G401 (cell line): ENCODE measurements around the gene COQ4. TPM values are rescaled to one million over a fixed set of nuclear protein-coding genes. Genes with fewer than 3 reads are reported as not detected.

ENCODE experiments used
- DNase-seq: peaks from one replicate; pipeline ENCODE4 v3.0.0-alpha.2; 2015; ENCODE audit warnings: low spot score
- in situ Hi-C: cut with HindIII; loops from 2 replicates; pipeline ENCODE4 v1.10.0; 2016; ENCODE audit warnings: low sequenced_read_pairs, mixed read lengths
- total RNA-seq: library from RNA; depleted of rRNA; stranded (reverse); fragments of >200 nt; shearing (Covaris generic); gene quantifications from 2 replicates; pipeline ENCODE4 v1.2.3, GENCODE V29; 2014

COQ4 gene
- total RNA-seq, 1 experiment from 2014 or later: 44.3 TPM

DNA sequence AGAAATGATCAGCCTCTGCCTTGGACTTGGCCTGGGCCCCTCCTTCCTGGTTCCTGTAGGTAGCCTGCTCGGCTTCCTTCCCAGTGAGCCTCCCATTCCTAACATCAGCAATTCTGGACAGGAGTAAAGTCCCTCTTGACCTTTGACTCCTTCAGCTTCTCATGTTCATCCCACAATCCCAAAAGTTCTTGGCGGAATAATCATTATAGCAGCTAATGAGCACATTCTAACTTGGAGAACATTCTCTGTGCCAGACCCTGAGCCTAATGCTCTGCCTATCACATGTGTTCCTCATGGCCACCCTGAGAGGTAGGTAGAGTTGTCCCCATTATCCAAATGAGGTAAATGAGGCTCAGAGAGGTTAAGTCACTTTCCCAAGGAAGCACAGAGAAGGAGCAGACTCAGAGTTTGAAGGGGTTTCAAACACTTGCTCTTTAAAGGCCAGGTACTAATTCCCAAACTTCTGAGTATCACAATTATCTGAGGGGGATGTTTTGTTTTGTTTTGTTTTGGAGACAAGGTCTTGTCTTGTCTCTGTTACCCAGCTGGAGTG lies 25.3 kb upstream of the COQ4 start:
- in situ Hi-C loops: no loop called here
- DNase-seq: no peak

DNA sequence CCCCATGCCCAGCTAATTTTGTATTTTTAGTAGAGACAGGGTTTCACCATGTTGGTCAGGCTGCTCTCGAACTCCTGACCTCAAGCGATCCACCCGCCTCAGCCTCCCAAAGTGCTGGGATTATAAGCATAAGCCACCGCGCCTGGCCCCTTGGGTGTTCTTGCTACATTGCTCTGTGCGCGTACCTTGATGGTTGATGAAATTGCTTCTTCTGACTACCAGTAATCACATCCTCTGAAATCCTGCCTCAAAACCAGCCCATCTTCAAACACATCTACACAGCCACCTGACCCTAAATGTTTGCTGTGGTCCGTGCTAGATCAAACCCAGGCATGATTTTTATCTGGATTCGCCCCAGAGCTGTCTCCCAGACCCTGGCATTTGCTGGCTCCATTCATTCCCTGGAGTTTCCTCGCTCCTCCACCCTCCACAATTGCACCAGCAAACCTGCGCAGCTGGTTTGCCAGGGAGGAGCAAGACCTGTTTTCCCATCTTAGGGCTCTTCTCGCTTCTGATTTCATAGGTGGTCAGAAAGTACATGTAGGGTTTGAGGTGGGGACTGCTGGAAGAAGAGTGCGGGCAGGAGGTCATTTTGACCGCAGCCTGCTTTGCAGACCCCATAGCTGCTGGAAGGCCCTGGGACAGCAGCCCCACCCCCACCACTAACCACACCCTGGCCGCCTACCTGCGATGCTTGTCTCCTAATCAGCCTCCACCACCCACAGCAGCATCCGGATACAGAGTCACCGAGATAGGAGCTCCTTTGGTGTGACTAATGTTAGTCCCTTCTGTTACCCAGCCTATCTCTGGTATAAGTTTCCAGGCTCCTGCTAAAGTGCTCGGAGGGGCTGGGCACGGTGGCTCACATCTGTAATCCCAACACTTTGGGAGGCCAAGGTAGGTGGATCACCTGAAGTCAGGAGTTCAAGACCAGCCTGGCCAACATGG lies 23.8 kb upstream of the COQ4 start:
- no peak for DNase-seq
- in situ Hi-C loops: no loop called here

DNA sequence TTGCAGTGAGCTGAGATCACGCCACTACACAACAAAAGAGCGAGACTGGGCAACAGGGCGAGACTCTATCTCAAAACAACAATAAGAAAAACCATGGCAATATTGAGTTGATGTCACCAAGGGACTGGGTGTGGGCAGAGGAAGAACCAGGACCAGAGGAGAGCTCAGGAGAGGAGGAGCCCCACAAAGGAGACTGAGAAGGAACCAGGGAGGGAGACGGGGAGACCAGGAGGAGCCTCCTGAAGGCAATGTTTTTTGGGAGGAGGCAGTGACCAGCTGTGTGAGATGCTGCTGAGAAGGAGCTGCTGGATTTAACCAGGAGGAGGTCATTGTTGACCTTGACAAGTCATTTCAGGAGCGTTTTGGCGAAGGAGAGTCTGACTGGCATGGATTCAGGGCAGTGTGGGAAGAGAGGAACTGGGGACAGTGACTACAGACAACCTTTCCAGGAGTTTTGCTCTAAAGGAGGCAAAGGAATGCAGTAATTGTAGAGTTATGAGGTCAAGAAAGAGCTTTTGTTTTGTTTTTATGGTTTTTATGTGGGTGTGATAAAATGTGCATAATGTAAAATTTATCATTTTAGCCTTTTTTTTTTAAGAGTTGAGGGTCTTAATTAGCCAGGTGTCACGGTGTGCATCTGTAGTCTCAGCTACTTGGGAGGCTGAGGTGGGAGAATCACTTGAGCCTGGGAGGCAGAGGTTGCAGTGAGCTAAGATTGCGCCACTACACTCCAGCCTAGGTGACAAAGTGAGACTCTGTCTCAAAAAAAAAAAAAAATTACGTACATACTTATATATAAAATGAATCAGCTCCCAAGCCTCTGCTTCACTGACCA lies 18.3 kb upstream of the COQ4 start:
- in situ Hi-C loops: no loop called here
- DNase-seq: no peak

DNA sequence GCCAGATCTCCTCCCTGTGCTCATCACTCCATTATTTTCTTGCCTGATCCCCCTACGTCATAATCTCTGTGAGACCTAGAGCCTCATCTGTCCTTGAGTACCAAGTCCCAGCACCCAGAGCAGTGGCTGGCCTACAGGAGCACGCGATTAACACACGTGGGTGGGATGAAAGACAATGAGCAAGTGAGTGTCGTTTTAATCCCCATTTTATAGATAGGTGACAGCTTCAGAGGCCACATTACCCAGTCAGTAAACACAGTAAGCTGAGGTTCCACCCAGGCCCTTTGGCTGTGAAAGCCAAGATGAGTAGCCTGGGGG lies 17.7 kb upstream of the COQ4 start:
- in situ Hi-C loops: no loop called here
- DNase-seq: no peak

DNA sequence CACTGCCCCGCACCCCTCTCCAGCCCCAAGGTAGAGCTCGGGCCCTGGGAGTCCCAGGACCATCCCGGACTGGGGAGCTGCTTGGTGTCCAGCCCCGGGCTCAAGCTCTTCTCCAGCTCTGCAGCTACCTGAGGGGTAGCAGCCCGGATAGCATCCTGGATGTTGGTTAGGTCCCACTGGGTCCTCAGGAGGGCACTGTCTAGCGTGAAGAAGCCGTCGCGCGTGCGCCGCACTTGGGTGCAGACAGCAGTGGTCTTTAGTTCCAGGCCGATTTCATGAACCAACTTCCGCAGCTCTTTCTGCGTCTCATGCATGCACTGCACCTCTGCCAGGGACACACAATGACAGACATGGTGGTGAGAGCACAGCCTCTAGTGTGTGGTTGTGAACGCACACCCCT lies 13.1 kb upstream of the COQ4 start:
- no peak for DNase-seq
- in situ Hi-C loops: no loop called here

DNA sequence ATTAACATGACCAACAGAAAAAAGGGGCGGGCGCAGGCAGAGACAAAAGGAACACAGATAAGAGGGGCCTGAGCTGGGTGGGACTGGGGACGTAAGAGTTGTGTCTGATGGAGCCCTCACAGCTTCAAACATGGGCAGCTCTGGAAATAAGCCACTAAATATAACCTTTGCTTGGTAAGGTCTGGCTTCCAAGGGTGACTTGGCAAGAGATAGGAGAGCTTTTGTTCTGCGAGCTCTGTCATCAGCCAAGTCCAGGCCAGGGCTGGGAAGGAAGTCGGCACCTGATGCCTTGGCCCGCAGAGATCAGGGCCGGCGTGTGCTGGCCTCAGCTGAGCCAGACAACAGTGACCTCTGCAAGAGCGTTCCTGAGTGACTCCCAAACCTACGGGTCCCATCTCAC lies 12.2 kb upstream of the COQ4 start:
- DNase-seq: peak; percentile 73
- in situ Hi-C loops: no loop called here

DNA sequence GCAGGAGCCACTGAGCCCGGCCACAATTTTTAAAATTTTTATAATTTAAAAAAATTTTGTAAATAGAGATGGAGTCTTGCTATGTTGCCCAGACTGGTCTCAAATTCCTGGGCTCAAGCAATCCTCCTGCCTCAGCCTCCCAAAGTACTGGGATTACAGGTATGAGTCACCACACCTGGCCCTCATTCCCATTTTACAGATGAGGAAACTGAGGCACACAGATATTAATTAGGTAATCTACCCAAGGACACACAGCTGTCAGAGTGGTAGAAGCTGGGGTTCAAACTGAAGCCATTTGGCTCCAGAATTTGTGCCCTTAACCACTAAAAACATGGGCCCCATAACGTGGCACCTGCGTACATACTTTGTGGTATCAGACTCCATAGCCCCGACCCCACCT lies 7.9 kb upstream of the COQ4 start:
- no peak for DNase-seq
- in situ Hi-C loops: no loop called here

DNA sequence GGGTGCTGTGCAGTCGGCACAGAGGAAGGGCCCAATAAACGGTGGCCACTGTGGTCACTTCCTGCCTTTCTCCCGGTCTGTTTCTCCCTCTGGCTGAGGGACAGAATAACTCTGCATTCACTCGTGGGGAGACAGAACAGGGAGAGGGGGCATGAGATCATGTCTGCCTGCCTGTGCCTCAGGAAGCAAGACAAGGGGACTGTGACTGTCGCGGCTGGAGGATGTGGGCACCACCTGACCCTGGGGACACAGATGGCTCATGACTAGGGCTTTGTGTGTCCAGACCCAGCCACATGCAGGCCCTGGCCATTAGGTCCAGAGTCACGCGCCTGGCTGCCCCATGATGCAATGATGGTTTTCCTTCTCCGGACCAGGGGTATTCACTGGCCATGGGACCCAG lies 6.2 kb upstream of the COQ4 start:
- no peak for DNase-seq
- in situ Hi-C loops: no loop called here

DNA sequence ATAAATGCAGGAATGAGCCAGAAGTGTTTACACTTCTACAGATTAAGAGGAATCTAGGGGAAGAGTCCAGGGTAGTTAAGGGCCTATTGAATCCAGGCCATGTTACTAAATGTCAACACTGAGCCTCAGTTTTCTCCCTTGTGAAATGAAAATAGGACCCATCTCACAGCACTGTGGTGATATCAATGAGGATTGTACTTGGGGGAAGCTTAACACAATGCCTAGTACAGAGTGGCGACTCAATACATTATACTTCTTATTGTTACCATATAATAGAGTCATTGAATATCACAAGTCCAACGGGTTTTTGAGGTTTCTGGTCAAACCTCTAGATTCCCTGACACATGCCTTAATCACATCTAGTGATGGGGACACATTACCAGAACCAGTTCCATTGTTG lies 5.0 kb upstream of the COQ4 start:
- in situ Hi-C loops: no loop called here
- no peak for DNase-seq

DNA sequence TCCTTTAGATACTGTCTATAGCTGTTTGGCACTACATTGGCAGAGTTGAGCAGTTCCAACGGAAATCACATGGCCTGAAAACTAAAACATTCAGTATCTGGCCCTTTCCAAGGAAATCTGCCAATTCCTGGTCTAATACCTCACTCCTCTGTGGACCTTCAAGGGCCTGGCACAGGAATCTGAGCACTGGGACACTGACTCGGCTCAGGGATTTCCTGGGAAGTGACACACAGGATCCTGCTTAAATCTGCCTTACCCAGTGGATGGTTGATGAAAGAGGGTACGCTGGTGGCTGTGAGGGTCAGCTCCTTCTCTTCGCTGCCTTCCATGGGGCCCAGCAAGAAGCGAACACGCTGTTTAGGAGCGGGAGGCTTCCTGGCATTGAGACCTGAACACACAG lies 1.3 kb upstream of the COQ4 start:
- in situ Hi-C loops: no loop called here

DNA sequence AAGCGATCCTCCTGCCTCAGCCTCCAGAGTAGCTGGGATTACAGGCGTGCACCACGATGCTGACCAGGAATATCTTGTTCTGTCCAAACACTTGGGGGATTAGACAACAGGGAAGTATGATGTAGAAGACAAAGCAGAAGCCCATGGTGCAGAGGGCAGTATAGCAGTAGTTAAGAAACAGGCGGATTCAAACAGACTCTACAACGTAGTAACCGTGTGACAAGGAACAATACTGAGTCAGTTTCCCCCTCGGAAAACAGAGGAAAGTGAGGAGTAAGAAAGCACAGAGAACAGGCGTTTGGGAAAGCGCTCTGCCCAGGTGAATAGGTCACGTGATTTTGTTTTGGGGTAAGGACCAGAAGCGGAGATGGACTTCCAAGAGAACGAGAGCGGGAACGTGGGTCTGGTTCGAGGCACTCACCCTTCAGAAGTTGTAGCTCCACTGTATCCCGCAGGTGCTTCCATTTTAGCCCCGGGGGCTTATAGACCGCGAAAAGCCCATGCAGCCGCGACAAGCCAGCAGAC lies 698 bp upstream of the COQ4 start:
- no peak for DNase-seq
- in situ Hi-C loops: no loop called here

More for the DNA sequence above, 1.3 kb upstream of the COQ4 start:
- DNase-seq: no peak

DNA sequence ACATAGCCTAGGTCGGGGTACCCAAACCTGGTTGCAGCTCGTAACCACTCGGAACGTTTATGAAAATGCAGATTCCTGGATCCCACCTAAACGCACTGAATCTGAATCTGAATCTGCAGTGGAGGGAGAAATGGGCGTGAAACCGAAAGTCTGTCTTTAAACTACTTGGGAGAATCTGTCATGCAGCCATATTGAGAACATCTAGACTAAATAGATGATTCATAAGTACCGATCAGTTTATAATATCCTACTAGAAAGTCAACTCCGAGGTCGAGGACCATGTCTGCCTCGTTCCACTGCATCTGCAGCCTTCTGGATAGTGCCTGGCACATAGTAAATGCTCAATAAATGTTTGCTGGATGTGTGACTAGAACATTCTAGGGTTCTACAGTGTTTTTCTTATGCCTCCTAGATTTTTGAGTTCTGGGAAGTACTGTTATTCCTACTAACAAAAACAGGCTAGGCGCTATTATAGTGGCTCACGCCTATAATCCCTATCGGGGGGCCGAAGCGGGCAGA lies 632 bp downstream of the COQ4 start:
- no peak for DNase-seq
- in situ Hi-C loops: no loop called here

DNA sequence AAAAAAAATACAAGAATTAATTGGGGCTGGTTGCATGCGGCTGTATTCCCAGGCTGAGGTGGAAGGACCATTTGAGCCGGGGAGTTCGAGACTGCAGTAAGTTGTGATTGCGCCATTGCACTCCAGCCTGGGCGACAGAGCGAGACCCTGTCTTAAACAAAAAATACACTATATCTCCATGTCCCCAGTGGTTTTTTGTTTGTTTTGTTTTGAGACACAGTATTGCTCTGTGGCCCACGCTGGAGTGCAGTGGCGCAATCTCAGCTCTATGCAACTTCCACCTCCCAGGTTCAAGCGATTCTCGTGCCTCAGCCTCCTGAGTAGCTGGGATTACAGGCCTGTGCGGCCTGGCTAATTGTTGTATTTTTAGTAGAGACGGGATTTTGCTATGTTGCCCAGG lies 1.2 kb downstream of the COQ4 start:
- in situ Hi-C loops: no loop called here
- DNase-seq: no peak

DNA sequence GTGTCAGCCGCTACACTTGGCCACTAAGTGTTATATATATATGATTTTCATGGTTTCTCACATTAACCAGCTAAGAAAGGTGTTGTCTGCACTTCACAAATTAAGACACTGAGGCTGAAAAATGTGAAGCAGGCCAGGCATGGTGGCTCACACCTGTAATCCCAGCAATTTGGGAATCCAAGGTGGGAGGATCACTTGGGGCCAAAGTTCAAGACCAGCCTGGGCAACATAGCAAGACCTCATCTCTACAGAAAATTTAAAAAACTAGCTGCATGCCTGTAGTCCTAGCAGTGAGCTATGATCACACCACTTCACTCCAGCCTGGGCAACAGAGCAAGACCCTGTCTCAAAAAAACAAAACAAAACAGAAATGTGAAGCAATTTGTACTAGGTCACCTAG lies 1.8 kb downstream of the COQ4 start:
- in situ Hi-C loops: no loop called here
- no peak for DNase-seq

DNA sequence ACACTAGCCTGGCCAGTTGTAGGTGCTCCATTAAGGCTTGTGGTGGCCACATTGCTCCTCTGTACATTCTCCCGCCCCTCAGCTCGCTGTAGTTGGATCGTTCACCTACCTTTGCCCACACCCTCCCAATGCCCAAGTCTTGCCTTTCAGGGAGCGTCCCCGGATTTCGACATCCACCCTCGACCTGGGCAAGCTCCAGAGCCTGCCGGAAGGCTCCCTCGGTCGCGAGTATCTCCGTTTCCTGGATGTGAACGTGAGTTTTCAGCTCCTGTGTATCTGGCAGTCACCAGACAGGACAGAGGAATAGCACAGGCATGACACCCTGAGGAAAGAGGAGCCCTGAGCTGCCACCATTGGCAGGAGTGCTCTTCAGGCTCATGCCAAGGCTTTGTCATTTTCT lies 3.0 kb downstream of the COQ4 start:
- in situ Hi-C loops: no loop called here
- no peak for DNase-seq

DNA sequence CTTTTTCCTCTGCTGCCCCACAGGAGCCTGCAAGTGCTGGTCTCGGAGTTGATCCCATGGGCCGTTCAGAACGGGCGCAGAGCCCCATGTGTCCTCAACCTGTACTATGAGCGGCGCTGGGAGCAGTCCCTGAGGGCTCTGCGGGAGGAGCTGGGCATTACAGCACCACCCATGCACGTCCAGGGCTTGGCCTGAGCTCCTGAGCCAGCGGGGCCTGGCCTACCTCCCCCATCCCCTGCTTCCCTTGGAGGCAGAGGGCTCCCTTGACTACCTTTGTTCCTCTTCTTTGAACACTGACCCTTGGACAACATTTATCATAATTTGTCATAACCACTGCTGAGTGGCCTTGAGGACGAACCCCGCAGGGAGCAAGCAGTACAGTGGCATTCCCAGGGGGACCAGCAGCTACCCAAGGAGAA lies 10.8 kb downstream of the COQ4 start:
- in situ Hi-C loops: no loop called here
- DNase-seq: no peak

DNA sequence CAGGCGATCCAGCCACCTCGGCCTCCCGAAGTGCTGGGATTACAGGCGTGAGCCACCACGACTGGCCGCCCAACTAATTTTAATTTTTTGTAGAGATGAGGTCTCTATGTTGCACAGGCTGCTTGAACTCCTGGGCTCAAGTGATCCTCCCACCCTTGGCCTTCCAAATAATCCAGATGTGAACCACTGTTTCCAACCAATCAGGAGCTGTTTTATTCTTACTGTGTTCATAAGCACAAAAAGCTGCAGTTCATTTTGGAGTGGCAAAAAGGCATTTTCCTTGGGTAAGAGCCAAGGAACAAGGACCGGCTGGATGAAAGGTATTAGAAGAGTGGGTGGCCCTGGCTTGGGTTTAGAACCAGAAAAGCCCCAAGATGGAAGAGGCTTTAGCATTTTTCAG lies 12.5 kb downstream of the COQ4 start:
- DNase-seq: no peak
- in situ Hi-C loops: no loop called here

DNA sequence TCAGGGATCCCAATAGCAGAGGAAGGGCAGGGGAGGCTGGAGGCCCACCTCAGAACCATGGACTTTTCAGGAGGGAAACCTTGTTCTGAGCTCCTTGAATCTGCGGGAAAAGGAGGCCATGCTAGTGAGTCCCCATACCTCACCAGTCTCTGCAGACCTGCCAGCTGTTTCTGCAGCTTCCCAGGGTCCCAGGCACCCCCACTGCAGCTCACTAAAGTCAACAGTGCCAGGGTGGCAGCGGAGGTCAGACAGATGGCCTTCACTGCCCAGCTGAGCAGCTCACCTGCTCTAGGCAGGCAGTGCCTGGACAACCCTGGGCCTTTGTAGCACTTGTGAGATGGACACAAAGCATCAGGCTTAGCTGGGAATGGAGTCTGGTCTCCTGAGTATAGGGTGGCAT lies 13.3 kb downstream of the COQ4 start:
- no peak for DNase-seq
- in situ Hi-C loops: no loop called here

DNA sequence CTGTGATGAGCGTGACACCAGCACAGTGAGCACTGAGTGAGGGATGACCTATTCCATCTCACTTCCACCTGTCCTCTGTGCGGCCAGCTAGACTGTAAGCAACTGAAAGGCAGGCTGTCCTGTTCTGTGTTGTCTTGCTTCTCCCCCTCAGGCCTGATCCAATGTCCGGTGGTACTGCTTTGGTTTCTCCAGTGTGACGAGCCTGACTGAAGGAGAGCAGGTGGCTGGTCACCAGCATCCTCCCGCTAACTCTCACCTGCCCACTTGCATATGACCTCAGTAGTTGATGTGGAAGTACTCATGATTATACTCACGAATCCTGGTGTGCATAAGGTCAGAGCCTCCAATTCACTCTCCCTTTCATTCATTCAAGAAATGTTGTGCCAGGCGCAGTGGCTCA lies 15.3 kb downstream of the COQ4 start:
- in situ Hi-C loops: no loop called here
- DNase-seq: no peak
